SK-N-MC (cell line): ENCODE measurements around the gene ISLR2.
"Not testable (repeated sequence)": the region's sequence is repeated elsewhere in the genome, so short reads cannot be mapped to it uniquely, and the experiment has no call there.

ENCODE experiments used
- EZH2 ChIP-seq: fragments of 200-600 bp; sonication (generic); IDR thresholded peaks from one replicate; pipeline ENCODE4 v1.6.1; 2017; ENCODE audit warnings: antibody characterized with exemption
- POLR2AphosphoS5 ChIP-seq: IDR thresholded peaks from 2 replicates; pipeline ENCODE4 v1.6.1; 2012; ENCODE audit warnings: mild to moderate bottlenecking, low read depth, low read length, borderline replicate concordance

DNA sequence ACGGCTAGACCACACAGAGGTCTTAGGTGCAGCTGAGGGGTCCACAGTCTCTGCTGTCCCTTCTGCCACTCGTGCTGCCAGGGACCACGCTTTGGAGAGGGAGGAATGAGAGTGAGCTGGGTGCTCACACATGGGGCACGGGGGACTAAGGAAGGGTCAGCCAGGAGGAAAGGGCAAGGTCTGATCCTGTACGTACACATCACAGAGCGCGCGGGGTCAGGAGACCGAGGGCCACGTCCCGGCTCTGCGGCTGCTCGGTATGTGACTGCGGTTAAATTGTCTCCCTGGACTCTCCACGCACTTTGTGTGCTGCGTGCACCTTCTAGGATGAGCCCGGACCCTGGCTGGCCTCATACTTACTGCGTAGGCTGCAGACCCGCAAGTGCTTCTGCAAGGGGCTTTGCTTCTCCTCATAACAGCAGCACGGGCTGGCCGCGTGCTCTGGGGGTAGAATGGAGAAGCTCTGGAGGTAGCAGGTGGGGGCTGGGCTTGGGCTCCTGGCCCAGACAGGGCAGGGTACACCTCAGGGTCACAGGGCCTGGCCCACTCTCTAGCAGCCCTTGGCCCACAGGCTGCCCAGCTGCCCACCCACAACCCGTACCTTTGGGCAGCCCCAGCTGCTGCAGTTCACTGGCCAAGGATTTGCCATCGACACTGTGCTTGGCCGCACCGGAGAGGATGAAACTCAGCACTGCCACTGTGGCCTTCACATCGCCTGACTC is 33.5 kb upstream of the ISLR2 start:
- TF ChIP-seq POLR2AphosphoS5, EZH2: not testable (repeated sequence)
